Liver (tissue), 9 donors: Measurements from ENCODE around the gene GALNT8. TPM values are rescaled to one million over a fixed set of nuclear protein-coding genes. Genes with fewer than 3 reads are reported as not detected.

Experiments
- DNase-seq: peaks from one replicate; pipeline ENCODE4 v3.0.0-alpha.2; 2017; ENCODE audit warnings: low spot score
- H3K27ac ChIP-seq, 2 donors: one replicate each; pipeline ENCODE4 v1.7.0; 2013; ENCODE audit warnings: inconsistent platforms in 2 of 2, low read length in 2 of 2, control low read depth in 1 of 2, low read depth in 1 of 2, mild to moderate bottlenecking in 1 of 2
- H3K27me3 ChIP-seq, 4 donors: one replicate each; pipeline versions ENCODE4 v1.6.1 to v1.7.0; 2013; ENCODE audit warnings: low read length in 3 of 4, inconsistent platforms in 1 of 4, mild to moderate bottlenecking in 1 of 4, moderate library complexity in 1 of 4; ENCODE audit not compliant: control insufficient read depth in 4 of 4, insufficient read depth in 4 of 4
- H3K36me3 ChIP-seq, 4 donors: one replicate each; pipeline versions ENCODE4 v1.6.1 to v1.7.0; 2013; ENCODE audit warnings: low read length in 3 of 4, mild to moderate bottlenecking in 3 of 4, low read depth in 1 of 4, moderate library complexity in 1 of 4; ENCODE audit not compliant: control insufficient read depth in 4 of 4, insufficient read depth in 3 of 4
- H3K4me1 ChIP-seq, 4 donors: one replicate each; pipeline versions ENCODE4 v1.6.1 to v1.7.0; 2013; ENCODE audit warnings: low read length in 3 of 4, mild to moderate bottlenecking in 3 of 4, moderate library complexity in 1 of 4; ENCODE audit not compliant: control insufficient read depth in 4 of 4, insufficient read depth in 4 of 4
- H3K4me3 ChIP-seq, 3 donors: one replicate each; pipeline versions ENCODE4 v1.6.1 to v1.7.0; 2013; ENCODE audit warnings: low read length in 3 of 3, control low read depth in 1 of 3, low read depth in 1 of 3, mild to moderate bottlenecking in 1 of 3
- H3K9ac ChIP-seq, 2 donors: one replicate each; pipeline ENCODE4 v1.7.0; 2013; ENCODE audit warnings: low read length in 2 of 2, mild to moderate bottlenecking in 2 of 2, moderate library complexity in 2 of 2, control low read depth in 1 of 2, low read depth in 1 of 2
- H3K9me3 ChIP-seq, 4 donors: one replicate each; pipeline versions ENCODE4 v1.6.1 to v1.7.0; 2013; ENCODE audit warnings: low read length in 3 of 4; ENCODE audit not compliant: control insufficient read depth in 4 of 4
- ATF3 ChIP-seq: IDR thresholded peaks from 2 replicates; pipeline ENCODE4 v1.6.1; 2016; ENCODE audit warnings: antibody characterized with exemption
- EGR1 ChIP-seq, 2 donors: IDR thresholded peaks; 2 replicates each; pipeline ENCODE4 v1.6.1; 2016 to 2018; ENCODE audit warnings: antibody characterized with exemption in 2 of 2, low read depth in 2 of 2
- FOXA1 ChIP-seq: IDR thresholded peaks from 2 replicates; pipeline ENCODE4 v1.6.1; 2016; ENCODE audit warnings: antibody characterized with exemption
- FOXA2 ChIP-seq: IDR thresholded peaks from 2 replicates; pipeline ENCODE4 v1.6.1; 2016; ENCODE audit warnings: antibody characterized with exemption
- GABPA ChIP-seq, 2 donors: IDR thresholded peaks in 1 of 2; conservative IDR thresholded peaks in 1 of 2; 2 replicates each; pipeline ENCODE4 v1.6.1; 2016; ENCODE audit warnings: antibody characterized with exemption in 2 of 2, mild to moderate bottlenecking in 1 of 2, moderate library complexity in 1 of 2
- HNF4A ChIP-seq, 2 donors: conservative IDR thresholded peaks; 2 replicates each; pipeline ENCODE4 v1.6.1; 2016; ENCODE audit warnings: antibody characterized with exemption in 2 of 2, mild to moderate bottlenecking in 2 of 2
- JUND ChIP-seq, 2 donors: IDR thresholded peaks; 2 replicates each; pipeline ENCODE4 v1.6.1; 2016; ENCODE audit warnings: antibody characterized with exemption in 2 of 2
- MAX ChIP-seq: IDR thresholded peaks from 2 replicates; pipeline ENCODE4 v1.6.1; 2016; ENCODE audit warnings: antibody characterized with exemption
- NR2F2 ChIP-seq: IDR thresholded peaks from 2 replicates; pipeline ENCODE4 v1.6.1; 2016; ENCODE audit warnings: antibody characterized with exemption
- RXRA ChIP-seq, 2 donors: IDR thresholded peaks; 2 replicates each; pipeline ENCODE4 v1.6.1; 2017 to 2018; ENCODE audit warnings: antibody characterized with exemption in 2 of 2, mild to moderate bottlenecking in 1 of 2
- SP1 ChIP-seq: IDR thresholded peaks from 2 replicates; pipeline ENCODE4 v1.6.1; 2018; ENCODE audit warnings: antibody characterized with exemption, mild to moderate bottlenecking
- TAF1 ChIP-seq: conservative IDR thresholded peaks from 2 replicates; pipeline ENCODE4 v1.6.1; 2016; ENCODE audit warnings: antibody characterized with exemption, mild to moderate bottlenecking
- YY1 ChIP-seq: IDR thresholded peaks from 2 replicates; pipeline ENCODE4 v1.6.1; 2016; ENCODE audit warnings: antibody characterized with exemption, mild to moderate bottlenecking
- ZBTB33 ChIP-seq: IDR thresholded peaks from 2 replicates; pipeline ENCODE4 v1.6.1; 2016; ENCODE audit warnings: antibody characterized with exemption
- WGBS: extraction: QIAGEN DNeasy Blood & Tissue Kit; methylation state at CpG from one replicate; pipeline ENCODE4 v1.1.7; 2013; 5-methylcytosine and 5-hydroxymethylcytosine counted together
- polyA plus RNA-seq, 2 donors: library from polyadenylated mRNA; stranded (reverse) in 1 of 2; unstranded in 1 of 2; fragments of 200-250 nt in 1 of 2; fragments of >200 nt in 1 of 2; fragmentation: Nextera tagmentation in 1 of 2; extraction: Ambion mirVana in 1 of 2; gene quantifications; one replicate each; pipeline versions ENCODE4 v1.2.1 to v1.2.3, GENCODE V29; 2013 to 2015
- total RNA-seq, 2 donors: library from RNA; depleted of rRNA; stranded (reverse); fragments of >200 nt; gene quantifications; one replicate each; pipeline ENCODE4 v1.2.3, GENCODE V29; 2014
- donor health status: healthy.
- donor health status: healthy.
- donor health status: healthy.
- donor health status: healthy.
- donor health status: healthy.

The GALNT8 gene
- total and polyA plus RNA-seq, 4 donors: 0.03 to 0.25 (median 0.19) TPM; not detected in 1

GRCh38 chr12:4779749-4780148 lies 59.5 kb downstream of the GALNT8 start:
- 59% methylated on average over 8 of the region's 8 CpGs for WGBS
- no peak overlapping the region for H3K27ac ChIP-seq
- no peaks in the 10 kb centered on the region for H3K36me3 ChIP-seq
- TF ChIP-seq TAF1 (no peak), GABPA (IDR thresholded peaks at IDR 0.05 in 1 of 2, conservative IDR thresholded peaks at IDR 0.05 in 1 of 2) (no peak), ZBTB33 (no peak), FOXA2 (no peak), SP1 (no peak), RXRA (IDR thresholded peaks at IDR 0.05) (no peak), MAX (no peak), EGR1 (IDR thresholded peaks at IDR 0.05; ENCODE audit: low read depth in 2 of 2) (no peak), HNF4A (conservative IDR thresholded peaks at IDR 0.05) (no peak)
- no peaks in the 10 kb centered on the region for H3K4me1 ChIP-seq
- peaks cover 0 to 15% (median 3%) of the 10 kb centered on the region in 4 donors for H3K9me3 ChIP-seq
- H3K9ac ChIP-seq: no peak overlapping the region
- no peak overlapping the region for H3K4me3 ChIP-seq
- no peak for DNase-seq
- no peaks in the 10 kb centered on the region for H3K27me3 ChIP-seq

GRCh38 chr12:4780641-4781611 lies 60.7 kb downstream of the GALNT8 start:
- Histone ChIP-seq H3K36me3 (no peaks in the 10 kb centered on the region), H3K27ac (no peak overlapping the region), H3K27me3 (peaks cover 0 to 2% (median 0%) of the 10 kb centered on the region in 4 donors), H3K9ac (no peak overlapping the region), H3K4me1 (no peaks in the 10 kb centered on the region), H3K4me3 (no peak overlapping the region), H3K9me3 (peaks cover 0 to 15% (median 3%) of the 10 kb centered on the region in 4 donors)
- WGBS: 60% methylated on average over 9 of the region's 9 CpGs
- no peak for DNase-seq
- TF ChIP-seq FOXA1: no peak
- peak; percentile 45 for TF ChIP-seq NR2F2

GRCh38 chr12:4784404-4785054 lies 64.3 kb downstream of the GALNT8 start:
- no peaks in the 10 kb centered on the region for H3K4me1 ChIP-seq
- peaks cover 0 to 2% (median 0%) of the 10 kb centered on the region in 4 donors for H3K27me3 ChIP-seq
- H3K9me3 ChIP-seq: peaks cover 0 to 15% (median 3%) of the 10 kb centered on the region in 4 donors
- no peaks in the 10 kb centered on the region for H3K36me3 ChIP-seq
- H3K27ac ChIP-seq: no peak overlapping the region
- TF ChIP-seq YY1 (no peak), JUND (IDR thresholded peaks at IDR 0.05) (no peak), ZBTB33 (no peak), RXRA (IDR thresholded peaks at IDR 0.05) (no peak), NR2F2 (no peak), FOXA1 (no peak), EGR1 (IDR thresholded peaks at IDR 0.05; ENCODE audit: low read depth in 2 of 2) (no peak), SP1 (no peak), MAX (no peak), FOXA2 (no peak), ATF3 (no peak)
- no peak overlapping the region for H3K4me3 ChIP-seq
- H3K9ac ChIP-seq: no peak overlapping the region
- DNase-seq: no peak
- WGBS: 82% methylated on average over 7 of the region's 7 CpGs
